ENCODE data around the gene RAG2.

GRCh38 chr11:36569095-36569494 lies 28.9 kb downstream of the RAG2 start:
- no peak for TF ChIP-seq CTCF (conservative IDR thresholded peaks at IDR 0.05; ENCODE audit: low read depth in 2 of 2)
- no peak for TF ChIP-seq EZH2 (IDR thresholded peaks at IDR 0.05; ENCODE audit: low read depth, unreplicated experiment)
- no peak for TF ChIP-seq CREB1 (CRISPR knock-in tag; IDR thresholded peaks at IDR 0.05; ENCODE audit: low read depth)
- TF ChIP-seq NANOG (IDR thresholded peaks at IDR 0.05; ENCODE audit: borderline replicate concordance): no peak
- TF ChIP-seq POLR2AphosphoS5 (IDR thresholded peaks at IDR 0.05; ENCODE audit: low read depth): no peak
- no peak for TF ChIP-seq EZH2phosphoT487 (IDR thresholded peaks at IDR 0.05; ENCODE audit: unreplicated experiment)
- no peak for TF ChIP-seq REST (IDR thresholded peaks at IDR 0.05; ENCODE audit: unreplicated experiment)
- TF ChIP-seq STAT1 (IDR thresholded peaks at IDR 0.05; ENCODE audit: unreplicated experiment): no peak
- no peak for TF ChIP-seq ZNF331 (CRISPR knock-in tag; IDR thresholded peaks at IDR 0.05; ENCODE audit: low read depth)
- TF ChIP-seq ZNF114 (CRISPR knock-in tag; IDR thresholded peaks at IDR 0.05): no peak
- no peak for TF ChIP-seq JUNB (IDR thresholded peaks at IDR 0.05; ENCODE audit: unreplicated experiment)
- TF ChIP-seq ETS1 (IDR thresholded peaks at IDR 0.05): no peak
- TF ChIP-seq ZNF462 (CRISPR knock-in tag; IDR thresholded peaks at IDR 0.05): no peak
